Stimulated activated CD4-positive, alpha-beta T cell treated with anti-CD3 and anti-CD28 coated beads, Interleukin-4, amount 100 ng/mL, for 1 hour (primary cell): ENCODE data around the gene SGSH.

Experiments used
- DNase-seq: peaks from one replicate; pipeline ENCODE4 v3.0.0-alpha.2; 2020

SGSH gene

DNA sequence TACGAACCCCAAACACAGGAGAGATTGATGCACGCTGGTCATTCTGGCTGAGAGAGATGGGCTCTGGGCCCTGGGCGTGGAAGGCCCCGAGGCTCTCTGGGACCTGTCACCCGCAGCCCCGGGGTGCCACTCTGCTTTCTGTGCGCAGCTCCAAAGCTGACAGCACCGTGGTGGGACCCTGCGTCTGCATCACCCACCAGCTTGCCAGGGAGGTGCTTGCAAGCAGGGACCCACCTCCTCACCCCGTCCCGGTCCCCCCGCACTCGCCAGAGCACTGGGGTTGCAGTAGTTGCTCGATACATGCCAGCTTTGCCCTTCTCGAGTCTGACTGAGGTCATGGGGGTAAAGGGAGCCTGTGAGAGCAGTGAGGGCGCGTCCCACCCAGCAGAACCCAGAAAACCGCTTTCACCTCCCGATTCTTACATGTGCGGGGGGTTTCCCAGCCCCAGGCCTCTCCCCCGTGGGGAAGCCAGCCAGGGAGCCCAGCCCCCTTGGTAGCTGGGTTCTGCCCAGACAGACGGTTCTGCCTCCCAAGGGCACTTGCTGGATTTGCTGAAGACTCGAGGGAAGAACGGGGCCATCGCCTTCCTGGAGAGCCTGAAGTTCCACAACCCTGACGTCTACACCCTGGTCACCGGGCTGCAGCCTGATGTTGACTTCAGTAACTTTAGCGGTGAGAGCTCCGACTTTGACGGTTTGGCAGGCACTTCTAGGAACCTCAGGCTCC is 37.9 kb downstream of the SGSH start:
- no peak for DNase-seq

DNA sequence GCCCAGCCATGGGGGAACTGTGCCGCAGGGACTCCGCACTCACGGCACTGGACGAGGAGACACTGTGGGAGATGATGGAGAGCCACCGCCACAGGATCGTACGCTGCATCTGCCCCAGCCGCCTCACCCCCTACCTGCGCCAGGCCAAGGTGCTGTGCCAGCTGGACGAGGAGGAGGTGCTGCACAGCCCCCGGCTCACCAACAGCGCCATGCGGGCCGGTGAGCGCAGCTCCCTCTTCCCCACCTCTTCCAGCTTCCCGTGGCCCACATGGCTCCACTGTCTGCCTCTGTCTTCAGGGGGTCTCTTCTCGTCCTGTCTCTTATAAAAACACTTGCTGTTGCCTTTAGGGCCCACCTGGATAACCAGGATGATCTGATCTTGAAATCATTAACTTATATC is 38.7 kb downstream of the SGSH start:
- no peak for DNase-seq

GRCh38 chr17:80180192-80180591 is 39.9 kb downstream of the SGSH start:
- DNase-seq: no peak

GRCh38 chr17:80177986-80178595 is 42.0 kb downstream of the SGSH start:
- no peak for DNase-seq

DNA sequence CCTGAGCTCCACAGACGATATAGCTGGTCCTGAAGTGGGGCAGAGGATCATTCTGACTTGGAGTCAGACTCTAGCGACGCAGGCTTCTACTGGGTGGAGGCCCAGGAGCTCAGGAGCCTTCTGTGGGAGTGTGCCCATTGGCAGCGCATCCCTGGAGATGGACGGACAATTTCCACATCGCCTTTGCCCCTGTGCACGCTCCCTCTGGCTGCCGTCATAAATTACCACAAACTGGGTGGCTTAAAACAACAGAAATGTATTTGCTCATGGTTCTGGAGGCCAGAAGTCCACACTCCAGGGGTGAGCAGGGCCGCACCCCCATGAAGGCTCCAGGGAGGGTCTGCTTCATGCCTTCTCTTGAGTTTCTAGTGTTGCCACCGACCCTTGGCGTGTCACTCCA is 43.4 kb downstream of the SGSH start:
- DNase-seq: no peak

DNA sequence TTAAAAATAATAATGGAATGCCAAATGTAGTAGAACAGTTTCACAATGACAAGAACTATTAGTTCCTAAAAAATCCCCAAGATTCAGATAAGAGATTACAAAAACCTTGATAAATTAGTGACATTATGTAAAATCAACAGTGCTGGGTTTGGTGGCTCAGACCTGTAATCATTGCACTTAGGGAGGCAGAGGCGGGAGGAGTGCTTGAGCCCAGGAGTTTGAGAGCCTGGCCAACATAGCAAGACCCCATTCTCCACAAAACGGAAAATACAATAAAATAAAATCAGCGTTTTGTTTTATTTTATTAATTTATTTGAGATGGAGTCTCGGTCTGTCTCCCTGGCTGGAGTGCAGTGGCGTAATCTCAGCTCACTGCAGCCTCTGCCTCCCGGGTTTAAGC is 46.2 kb downstream of the SGSH start:
- no peak for DNase-seq

GRCh38 chr17:80173126-80173525 is 47.0 kb downstream of the SGSH start:
- DNase-seq: no peak

GRCh38 chr17:80171681-80172080 is 48.5 kb downstream of the SGSH start:
- no peak for DNase-seq

DNA sequence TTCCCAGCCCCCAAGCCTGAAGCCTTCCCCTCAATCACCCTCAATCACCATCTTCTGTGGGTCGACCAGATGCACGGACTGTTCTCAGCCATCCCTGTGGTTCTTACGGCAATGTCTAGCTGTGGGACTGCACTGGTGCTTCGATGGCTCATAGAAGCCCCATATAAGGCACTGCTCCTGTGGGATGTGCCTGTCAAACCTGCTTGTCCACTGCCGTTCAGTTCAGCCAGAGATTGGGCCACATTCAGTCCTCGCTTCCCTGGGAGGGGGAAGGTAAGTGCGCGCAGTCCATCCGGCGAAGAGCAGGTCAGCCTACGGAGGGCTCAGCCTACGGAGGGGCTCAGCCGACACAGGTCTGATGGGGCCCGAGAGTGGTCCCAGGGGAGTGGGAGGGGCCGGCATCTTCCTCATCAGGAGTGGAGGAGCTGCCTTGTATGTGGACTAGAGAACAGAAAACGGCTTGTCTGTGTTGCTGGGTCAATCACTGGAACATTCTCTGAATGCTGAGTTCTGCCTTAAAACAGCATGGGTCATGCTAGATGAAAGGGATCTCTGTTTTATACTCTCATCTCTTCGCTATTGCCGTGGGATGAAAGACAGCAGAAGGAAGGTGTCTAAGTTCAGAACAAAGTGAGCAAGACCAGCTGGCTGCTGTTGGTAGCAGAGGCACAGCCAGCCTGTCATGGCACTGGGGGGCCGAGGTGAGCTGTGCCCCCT is 50.2 kb downstream of the SGSH start, which contains the start of gene CARD14:
Gene CARD14 (plus strand): TSS at position 247 of the 717 bp plus-strand sequence. CDS start 11,409 bp downstream, outside the sequence.
- no peak for DNase-seq

DNA sequence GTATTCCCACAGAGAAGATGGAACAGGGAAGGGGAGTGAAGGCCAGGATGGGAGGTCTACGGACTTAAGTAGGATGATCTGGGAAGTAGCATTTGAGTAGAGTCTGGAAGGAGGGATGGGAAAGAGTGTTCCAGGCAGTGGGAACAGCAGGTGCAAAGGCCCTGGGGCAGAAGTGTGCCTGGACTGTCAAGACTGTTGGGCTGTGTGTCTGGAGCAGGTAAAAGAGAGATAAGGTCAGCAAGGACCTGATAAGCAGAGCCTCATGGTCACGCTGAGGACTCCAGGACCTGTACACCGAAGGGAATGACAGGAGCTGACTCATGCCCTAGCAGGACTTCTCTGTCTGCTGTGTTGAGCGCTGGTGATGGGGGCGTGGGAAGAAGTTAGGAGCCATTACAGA is 51.0 kb downstream of the SGSH start:
- no peak for DNase-seq

- DNase-seq: no peak
Observed at GRCh38 chr17:80168371-80168770, 51.8 kb downstream of the SGSH start.

DNA sequence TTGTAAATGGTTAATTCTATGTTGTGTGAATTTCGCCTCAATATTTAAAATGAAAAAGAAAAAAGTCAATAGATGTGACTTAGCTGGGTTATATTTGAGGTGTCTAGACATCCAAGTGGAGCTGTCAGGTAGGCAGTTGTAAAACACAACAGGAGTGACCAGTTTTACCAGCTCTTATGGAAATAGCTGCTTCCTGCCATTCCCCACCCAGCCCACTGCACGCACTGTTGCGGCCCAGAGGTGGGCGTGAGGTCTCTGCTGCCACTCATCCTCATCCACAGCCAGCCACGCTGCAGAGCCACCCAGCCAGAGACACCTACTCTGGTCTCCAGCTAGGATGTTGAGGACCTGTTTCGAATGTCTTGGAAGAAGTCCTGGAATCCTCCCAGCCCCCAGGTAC is 53.7 kb downstream of the SGSH start:
- DNase-seq: no peak

- DNase-seq: no peak
Observed at GRCh38 chr17:80164185-80164584, 55.9 kb downstream of the SGSH start.

DNA sequence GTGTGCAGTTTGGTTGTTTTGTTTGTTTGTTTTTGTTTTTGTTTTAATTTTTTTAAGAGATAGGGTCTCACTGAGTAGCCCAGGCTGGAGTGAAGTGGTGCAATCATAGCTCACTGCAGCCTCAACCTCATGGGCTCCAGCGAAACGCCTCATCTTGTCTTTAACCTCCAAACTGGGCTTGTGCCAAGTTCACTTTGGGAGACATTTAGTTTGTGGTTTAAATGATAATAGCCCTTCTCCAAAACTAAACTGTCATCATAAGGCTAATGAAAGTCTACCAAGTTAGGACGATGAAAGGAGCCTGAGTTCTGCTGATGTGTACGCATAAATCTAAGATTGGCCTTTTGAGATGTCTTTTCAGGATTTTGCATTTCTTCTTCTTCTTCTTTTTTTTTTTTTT is 56.8 kb downstream of the SGSH start:
- no peak for DNase-seq

DNA sequence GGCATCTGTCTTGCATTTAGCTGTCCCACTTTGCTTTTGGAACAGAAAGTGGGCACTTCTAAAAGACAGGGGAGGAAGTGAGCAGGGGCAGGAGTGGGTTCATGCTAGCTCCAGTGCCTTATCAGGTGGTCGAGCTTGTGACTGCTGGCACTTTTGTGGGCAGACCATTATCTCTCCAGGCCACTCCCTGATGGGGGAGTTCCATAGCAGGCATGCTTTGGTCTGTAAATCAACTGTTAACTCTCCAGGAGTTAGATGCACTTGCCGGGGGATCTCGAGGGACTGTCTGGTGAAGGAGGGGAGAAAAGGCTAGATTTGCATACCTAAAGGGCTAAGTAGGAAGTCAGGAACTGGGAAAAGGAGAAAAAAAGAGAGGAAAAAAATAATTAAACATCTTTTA is 59.6 kb downstream of the SGSH start:
- no peak for DNase-seq
